Measurements from ENCODE around the gene CCDC157.

The CCDC157 gene

DNA sequence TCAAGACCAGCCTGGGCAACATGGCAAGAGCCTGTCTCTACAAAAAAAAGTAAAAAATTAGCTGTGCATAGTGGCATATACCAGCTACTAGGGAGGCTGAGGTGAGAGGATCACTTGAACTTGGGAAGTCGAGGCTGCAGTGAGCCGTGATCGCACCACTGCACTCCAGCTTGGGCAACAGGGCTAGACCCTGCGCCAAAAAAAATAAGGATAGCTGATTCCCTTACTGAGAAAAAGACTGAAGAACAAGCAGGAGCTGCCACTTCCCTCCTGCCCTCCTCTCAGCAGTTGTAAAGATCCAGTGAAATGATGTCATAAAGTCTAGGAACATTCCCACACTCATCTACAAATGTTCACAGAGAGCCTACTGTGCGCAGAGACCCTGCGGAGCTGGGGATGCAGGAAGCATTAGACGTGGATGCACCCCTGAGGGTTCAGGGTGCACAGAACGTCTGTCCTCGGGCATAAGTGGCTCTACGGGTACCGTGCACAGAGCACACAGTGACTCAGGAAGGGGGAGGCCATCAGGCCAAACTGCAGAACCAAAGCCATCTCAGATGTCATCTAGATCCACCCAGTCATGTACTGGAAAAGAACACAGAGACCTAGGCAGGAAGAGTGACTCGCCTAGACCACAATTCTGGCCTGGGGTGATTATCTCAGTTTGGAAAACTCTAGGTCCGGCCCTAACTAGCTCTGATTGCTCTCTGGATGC is 51.7 kb downstream of the CCDC157 start:
- DNase-seq = no peak
- Histone ChIP-seq H3K27me3 (replicated peaks; ENCODE audit: control insufficient read depth, insufficient read depth, low read length, poor library complexity, severe bottlenecking) (no peaks in the 10 kb centered on the region), H3K4me1 (ENCODE audit: control insufficient read depth, insufficient read depth, low read length, poor library complexity, severe bottlenecking) (no peaks in the 10 kb centered on the region), H3K27ac (ENCODE audit: insufficient read depth, low read length, poor library complexity, severe bottlenecking) (no peak overlapping the region), H3K36me3 (ENCODE audit: control insufficient read depth, insufficient read depth, low read length) (no peaks in the 10 kb centered on the region), H3K4me3 (ENCODE audit: insufficient read depth, low read depth, low read length, poor library complexity, severe bottlenecking) (no peak overlapping the region), H3K9me3 (ENCODE audit: control insufficient read depth, low read length) (no peaks in the 10 kb centered on the region)

DNA sequence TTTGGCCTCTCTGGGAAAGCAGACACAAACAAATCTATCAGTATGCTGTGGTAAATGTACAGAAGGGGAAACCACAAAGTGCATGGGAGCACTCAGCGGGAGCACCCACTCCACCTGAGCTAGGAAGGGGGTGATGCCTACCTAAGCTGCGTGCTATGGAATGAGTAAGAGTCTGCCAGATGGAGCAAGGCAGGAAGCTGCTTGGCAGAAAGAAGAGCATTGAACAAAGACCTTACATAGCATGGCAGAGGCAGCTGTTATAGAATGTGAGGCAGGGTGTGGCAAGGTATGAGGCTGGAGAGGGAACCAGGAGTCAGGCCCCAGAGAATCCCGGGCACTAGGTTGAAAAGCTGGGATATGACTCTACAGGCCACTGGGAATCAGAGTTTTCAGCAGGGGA is 55.0 kb downstream of the CCDC157 start:
- no peaks in the 10 kb centered on the region for H3K4me1 ChIP-seq (ENCODE audit: control insufficient read depth, insufficient read depth, low read length, poor library complexity, severe bottlenecking)
- peaks cover 5% of the 10 kb centered on the region for H3K36me3 ChIP-seq (ENCODE audit: control insufficient read depth, insufficient read depth, low read length)
- DNase-seq = no peak
- no peaks in the 10 kb centered on the region for H3K9me3 ChIP-seq (ENCODE audit: control insufficient read depth, low read length)
- no peak overlapping the region for H3K27ac ChIP-seq (ENCODE audit: insufficient read depth, low read length, poor library complexity, severe bottlenecking)
- H3K27me3 ChIP-seq (replicated peaks; ENCODE audit: control insufficient read depth, insufficient read depth, low read length, poor library complexity, severe bottlenecking) = no peaks in the 10 kb centered on the region
- H3K4me3 ChIP-seq (ENCODE audit: insufficient read depth, low read depth, low read length, poor library complexity, severe bottlenecking) = no peak overlapping the region

DNA sequence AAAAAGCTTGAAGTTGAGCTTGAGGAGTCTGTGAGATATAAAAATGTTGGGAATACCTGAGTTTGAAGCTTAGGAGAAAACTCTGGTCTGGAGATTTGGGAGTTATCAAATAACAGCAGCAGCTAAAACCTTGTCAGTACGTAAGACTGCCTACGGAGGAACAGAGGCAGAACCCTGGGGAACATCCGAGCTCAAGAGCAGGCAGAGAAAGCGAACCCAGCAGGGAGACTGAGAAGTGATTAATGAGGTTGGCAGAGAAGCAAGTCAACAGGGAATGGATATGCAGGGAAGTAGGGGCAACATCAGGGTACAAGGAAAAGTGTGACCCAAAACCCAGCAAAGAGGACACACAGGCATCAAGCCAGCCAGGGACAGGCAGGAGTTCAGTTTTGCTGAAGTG is 56.2 kb downstream of the CCDC157 start:
- no peak overlapping the region for H3K4me3 ChIP-seq (ENCODE audit: insufficient read depth, low read depth, low read length, poor library complexity, severe bottlenecking)
- H3K27me3 ChIP-seq (replicated peaks; ENCODE audit: control insufficient read depth, insufficient read depth, low read length, poor library complexity, severe bottlenecking) = no peaks in the 10 kb centered on the region
- DNase-seq = no peak
- H3K9me3 ChIP-seq (ENCODE audit: control insufficient read depth, low read length) = no peaks in the 10 kb centered on the region
- H3K36me3 ChIP-seq (ENCODE audit: control insufficient read depth, insufficient read depth, low read length) = peaks cover 5% of the 10 kb centered on the region
- no peaks in the 10 kb centered on the region for H3K4me1 ChIP-seq (ENCODE audit: control insufficient read depth, insufficient read depth, low read length, poor library complexity, severe bottlenecking)
- no peak overlapping the region for H3K27ac ChIP-seq (ENCODE audit: insufficient read depth, low read length, poor library complexity, severe bottlenecking)

- Histone ChIP-seq H3K4me1 (ENCODE audit: control insufficient read depth, insufficient read depth, low read length, poor library complexity, severe bottlenecking) (no peaks in the 10 kb centered on the region), H3K36me3 (ENCODE audit: control insufficient read depth, insufficient read depth, low read length) (peaks cover 13% of the 10 kb centered on the region), H3K27me3 (replicated peaks; ENCODE audit: control insufficient read depth, insufficient read depth, low read length, poor library complexity, severe bottlenecking) (no peaks in the 10 kb centered on the region), H3K27ac (ENCODE audit: insufficient read depth, low read length, poor library complexity, severe bottlenecking) (no peak overlapping the region), H3K9me3 (ENCODE audit: control insufficient read depth, low read length) (no peaks in the 10 kb centered on the region), H3K4me3 (ENCODE audit: insufficient read depth, low read depth, low read length, poor library complexity, severe bottlenecking) (no peak overlapping the region)
- no peak for DNase-seq
Measured at GRCh38 chr22:30413745-30414524, 57.1 kb downstream of the CCDC157 start.

DNA sequence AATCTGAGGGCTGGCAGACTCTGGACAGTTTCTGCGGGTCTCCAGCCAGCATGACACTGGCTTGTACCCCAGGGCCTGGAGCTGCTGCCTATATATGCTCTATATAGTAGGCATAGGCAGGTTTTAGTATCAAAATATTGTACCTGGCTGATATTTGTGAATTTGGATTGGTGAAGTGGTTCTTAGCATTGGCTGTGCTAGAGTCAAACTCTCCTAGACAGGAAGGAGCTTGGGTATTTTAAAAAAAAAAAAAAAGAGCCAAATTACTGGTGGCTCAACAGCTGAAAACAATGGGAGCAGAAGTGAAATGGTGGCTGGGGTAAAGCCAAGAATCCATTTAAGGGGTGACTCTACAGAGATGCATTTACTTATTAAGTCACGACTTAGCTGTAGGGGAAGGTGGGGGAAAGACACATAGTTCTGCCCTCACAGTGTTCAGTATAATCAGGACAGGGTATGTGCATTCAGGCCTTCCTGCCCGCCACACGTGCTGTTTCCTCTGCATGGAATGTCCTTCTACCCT is 57.8 kb downstream of the CCDC157 start:
- Histone ChIP-seq H3K4me1 (ENCODE audit: control insufficient read depth, insufficient read depth, low read length, poor library complexity, severe bottlenecking) (no peaks in the 10 kb centered on the region), H3K27ac (ENCODE audit: insufficient read depth, low read length, poor library complexity, severe bottlenecking) (no peak overlapping the region), H3K36me3 (ENCODE audit: control insufficient read depth, insufficient read depth, low read length) (peaks cover 13% of the 10 kb centered on the region), H3K9me3 (ENCODE audit: control insufficient read depth, low read length) (no peaks in the 10 kb centered on the region), H3K4me3 (ENCODE audit: insufficient read depth, low read depth, low read length, poor library complexity, severe bottlenecking) (no peak overlapping the region), H3K27me3 (replicated peaks; ENCODE audit: control insufficient read depth, insufficient read depth, low read length, poor library complexity, severe bottlenecking) (no peaks in the 10 kb centered on the region)
- no peak for DNase-seq

GRCh38 chr22:30416403-30416802 is 59.6 kb downstream of the CCDC157 start:
- Histone ChIP-seq H3K4me3 (ENCODE audit: insufficient read depth, low read depth, low read length, poor library complexity, severe bottlenecking) (no peak overlapping the region), H3K4me1 (ENCODE audit: control insufficient read depth, insufficient read depth, low read length, poor library complexity, severe bottlenecking) (no peaks in the 10 kb centered on the region), H3K36me3 (ENCODE audit: control insufficient read depth, insufficient read depth, low read length) (peaks cover 13% of the 10 kb centered on the region), H3K9me3 (ENCODE audit: control insufficient read depth, low read length) (no peaks in the 10 kb centered on the region), H3K27ac (ENCODE audit: insufficient read depth, low read length, poor library complexity, severe bottlenecking) (no peak overlapping the region), H3K27me3 (replicated peaks; ENCODE audit: control insufficient read depth, insufficient read depth, low read length, poor library complexity, severe bottlenecking) (no peaks in the 10 kb centered on the region)
- DNase-seq = no peak

GRCh38 chr22:30416837-30417236 is 60.0 kb downstream of the CCDC157 start:
- H3K4me3 ChIP-seq (ENCODE audit: insufficient read depth, low read depth, low read length, poor library complexity, severe bottlenecking) = no peak overlapping the region
- H3K4me1 ChIP-seq (ENCODE audit: control insufficient read depth, insufficient read depth, low read length, poor library complexity, severe bottlenecking) = no peaks in the 10 kb centered on the region
- H3K27ac ChIP-seq (ENCODE audit: insufficient read depth, low read length, poor library complexity, severe bottlenecking) = no peak overlapping the region
- peaks cover 13% of the 10 kb centered on the region for H3K36me3 ChIP-seq (ENCODE audit: control insufficient read depth, insufficient read depth, low read length)
- no peak for DNase-seq
- H3K9me3 ChIP-seq (ENCODE audit: control insufficient read depth, low read length) = no peaks in the 10 kb centered on the region
- H3K27me3 ChIP-seq (replicated peaks; ENCODE audit: control insufficient read depth, insufficient read depth, low read length, poor library complexity, severe bottlenecking) = no peaks in the 10 kb centered on the region

DNA sequence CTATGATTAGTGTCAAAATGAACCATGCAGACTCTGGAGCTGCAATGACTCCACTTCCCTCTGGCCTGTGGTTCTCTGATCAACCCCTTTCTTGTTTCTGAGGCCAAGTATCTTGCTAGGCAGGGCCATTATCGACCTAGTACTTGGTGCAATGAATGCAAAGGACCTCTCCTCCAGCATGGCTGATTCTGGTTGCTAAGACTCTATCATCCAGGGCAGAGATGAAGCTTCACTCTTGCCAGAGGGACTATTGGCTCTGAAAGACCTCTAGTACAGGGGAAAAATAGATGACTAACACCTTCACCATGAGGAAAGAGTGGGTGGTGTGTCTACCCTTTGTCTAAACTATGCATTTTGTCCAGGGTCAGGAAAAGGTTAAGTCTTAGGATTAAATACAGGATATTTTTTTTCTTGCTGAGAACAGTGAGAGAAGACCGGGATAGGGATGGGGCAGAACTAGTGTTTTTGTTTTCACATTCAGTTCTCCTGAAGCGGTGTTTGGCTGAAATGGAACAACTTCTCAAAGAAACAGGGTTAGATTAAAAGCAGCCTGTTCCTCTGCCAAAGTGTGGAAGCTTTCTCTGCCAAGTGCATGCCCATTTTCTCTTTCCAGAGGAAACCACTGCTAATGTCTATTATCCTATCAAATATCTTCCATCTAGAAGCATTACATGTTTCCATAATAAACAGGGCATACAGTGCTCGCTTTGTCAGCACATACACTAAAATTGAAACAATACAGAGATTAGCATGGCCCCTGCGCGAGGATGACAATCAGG is 63.7 kb downstream of the CCDC157 start:
- no peak overlapping the region for H3K4me3 ChIP-seq (ENCODE audit: insufficient read depth, low read depth, low read length, poor library complexity, severe bottlenecking)
- H3K36me3 ChIP-seq (ENCODE audit: control insufficient read depth, insufficient read depth, low read length) = peaks cover 10% of the 10 kb centered on the region
- H3K27ac ChIP-seq (ENCODE audit: insufficient read depth, low read length, poor library complexity, severe bottlenecking) = no peak overlapping the region
- H3K4me1 ChIP-seq (ENCODE audit: control insufficient read depth, insufficient read depth, low read length, poor library complexity, severe bottlenecking) = peaks cover 28% of the 10 kb centered on the region
- H3K9me3 ChIP-seq (ENCODE audit: control insufficient read depth, low read length) = no peaks in the 10 kb centered on the region
- H3K27me3 ChIP-seq (replicated peaks; ENCODE audit: control insufficient read depth, insufficient read depth, low read length, poor library complexity, severe bottlenecking) = no peaks in the 10 kb centered on the region
- no peak for DNase-seq

DNA sequence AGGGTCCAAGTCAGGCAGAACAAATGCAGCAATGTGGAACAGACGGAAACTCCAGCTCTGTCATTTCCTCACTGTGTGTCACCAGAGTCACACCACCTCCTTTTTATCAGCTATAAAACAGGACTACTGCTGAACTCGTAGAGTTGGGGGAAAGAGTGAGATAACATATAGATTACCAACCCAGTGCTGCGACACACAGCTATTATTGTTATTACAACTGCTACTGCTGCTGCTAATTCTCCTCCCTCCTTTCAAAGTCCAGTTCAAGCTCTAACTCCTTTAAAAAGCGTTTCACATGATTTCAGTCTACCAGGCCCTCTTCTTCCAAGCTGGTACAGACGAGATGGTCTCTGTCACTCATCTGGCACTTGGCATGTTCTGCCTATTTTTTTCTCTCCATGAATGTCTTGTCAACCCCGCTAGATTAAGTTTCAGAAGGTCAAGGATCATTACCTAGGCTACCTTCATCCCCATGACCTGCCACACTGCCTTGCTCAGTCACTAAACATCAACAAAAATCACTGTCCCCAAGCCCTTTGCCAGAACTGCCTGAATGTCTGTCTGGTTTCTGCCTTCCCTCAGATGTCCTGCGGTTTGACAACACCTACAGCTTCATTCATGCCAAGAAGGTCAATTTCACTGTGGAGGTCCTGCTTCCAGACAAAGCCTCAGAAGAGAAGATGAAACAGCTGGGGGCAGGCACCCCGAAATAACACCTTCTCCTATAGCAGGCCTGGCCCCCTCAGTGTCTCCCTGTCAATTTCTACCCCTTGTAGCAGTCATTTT is 65.1 kb downstream of the CCDC157 start:
- H3K4me3 ChIP-seq (ENCODE audit: insufficient read depth, low read depth, low read length, poor library complexity, severe bottlenecking) = no peak overlapping the region

More for the DNA sequence above, 65.1 kb downstream of the CCDC157 start:
- Histone ChIP-seq H3K9me3 (ENCODE audit: control insufficient read depth, low read length) (no peaks in the 10 kb centered on the region), H3K4me1 (ENCODE audit: control insufficient read depth, insufficient read depth, low read length, poor library complexity, severe bottlenecking) (peaks cover 38% of the 10 kb centered on the region), H3K36me3 (ENCODE audit: control insufficient read depth, insufficient read depth, low read length) (peaks cover 8% of the 10 kb centered on the region), H3K27ac (ENCODE audit: insufficient read depth, low read length, poor library complexity, severe bottlenecking) (peak overlapping the region; percentile 85), H3K27me3 (replicated peaks; ENCODE audit: control insufficient read depth, insufficient read depth, low read length, poor library complexity, severe bottlenecking) (no peaks in the 10 kb centered on the region)
- DNase-seq = no peak
